Measurements from ENCODE around the gene GTF2F2. TPM values are rescaled to one million over a fixed set of nuclear protein-coding genes. Genes with fewer than 3 reads are reported as not detected.
A peak's percentile ranks its signal among the peaks of the same experiment; 100 is the strongest.
"Not testable (repeated sequence)": the region's sequence is repeated elsewhere in the genome, so short reads cannot be mapped to it uniquely, and the experiment has no call there.

The GTF2F2 gene
- total RNA-seq, 2 donors from 2014 or later = 18.7 to 20.5 TPM

- no peaks in the 10 kb centered on the region for H3K36me3 ChIP-seq
- no peaks in the 10 kb centered on the region for H3K9me3 ChIP-seq
- H3K9ac ChIP-seq (ENCODE audit: low read depth in 2 of 2, low read length in 2 of 2) = peak overlapping the region in 1 of 2 donors; percentile 34
- no peak overlapping the region for H3K4me3 ChIP-seq
- H3K4me1 ChIP-seq = peaks cover 7% of the 10 kb centered on the region
- peak overlapping the region; percentile 58 for H3K27ac ChIP-seq
- TF ChIP-seq CTCF (IDR thresholded peaks at IDR 0.05) = no peak
- no peaks in the 10 kb centered on the region for H3K27me3 ChIP-seq
- intact Hi-C loops (cut with DNase I) = no loop called here
- DNase-seq = no peak
Observed at GRCh38 chr13:45242070-45242469, 121.8 kb downstream of the GTF2F2 start.

- peaks cover 7% of the 10 kb centered on the region for H3K4me1 ChIP-seq
- peak overlapping the region; percentile 58 for H3K27ac ChIP-seq
- peak overlapping the region in 1 of 2 donors; percentile 34 for H3K9ac ChIP-seq (ENCODE audit: low read depth in 2 of 2, low read length in 2 of 2)
- H3K9me3 ChIP-seq = no peaks in the 10 kb centered on the region
- no peak for DNase-seq
- no peaks in the 10 kb centered on the region for H3K27me3 ChIP-seq
- intact Hi-C loops (cut with DNase I) = no loop called here
- H3K4me3 ChIP-seq = no peak overlapping the region
- no peaks in the 10 kb centered on the region for H3K36me3 ChIP-seq
- TF ChIP-seq CTCF (IDR thresholded peaks at IDR 0.05) = no peak
Observed at GRCh38 chr13:45242524-45242923, 122.2 kb downstream of the GTF2F2 start.

- intact Hi-C loops (cut with DNase I) = no loop called here
- peaks cover 7% of the 10 kb centered on the region for H3K4me1 ChIP-seq
- peak overlapping the region; percentile 58 for H3K27ac ChIP-seq
- H3K9ac ChIP-seq (ENCODE audit: low read depth in 2 of 2, low read length in 2 of 2) = peak overlapping the region in 1 of 2 donors; percentile 51
- no peaks in the 10 kb centered on the region for H3K27me3 ChIP-seq
- H3K4me3 ChIP-seq = no peak overlapping the region
- no peaks in the 10 kb centered on the region for H3K36me3 ChIP-seq
- H3K9me3 ChIP-seq = no peaks in the 10 kb centered on the region
- TF ChIP-seq CTCF (IDR thresholded peaks at IDR 0.05) = no peak
- DNase-seq = peak; percentile 89
Observed at GRCh38 chr13:45243077-45243476, 122.8 kb downstream of the GTF2F2 start.

GRCh38 chr13:45244736-45245135 is 124.4 kb downstream of the GTF2F2 start:
- DNase-seq; H3K27me3 ChIP-seq; H3K4me3 ChIP-seq; H3K27ac ChIP-seq; intact Hi-C loops (cut with DNase I); H3K4me1 ChIP-seq; H3K9me3 ChIP-seq; H3K36me3 ChIP-seq; H3K9ac ChIP-seq (ENCODE audit: low read depth in 2 of 2, low read length in 2 of 2): not testable (repeated sequence)

GRCh38 chr13:45249662-45250061 is 129.4 kb downstream of the GTF2F2 start:
- no peaks in the 10 kb centered on the region for H3K36me3 ChIP-seq
- no peak overlapping the region for H3K9ac ChIP-seq (ENCODE audit: low read depth in 2 of 2, low read length in 2 of 2)
- no peak for DNase-seq
- H3K4me3 ChIP-seq = no peak overlapping the region
- H3K4me1 ChIP-seq = no peaks in the 10 kb centered on the region
- no peaks in the 10 kb centered on the region for H3K9me3 ChIP-seq
- intact Hi-C loops (cut with DNase I) = no loop called here
- TF ChIP-seq CTCF (IDR thresholded peaks at IDR 0.05) = no peak
- H3K27me3 ChIP-seq = no peaks in the 10 kb centered on the region
- no peak overlapping the region for H3K27ac ChIP-seq

- no peaks in the 10 kb centered on the region for H3K27me3 ChIP-seq
- no peak for TF ChIP-seq CTCF (IDR thresholded peaks at IDR 0.05)
- no peak for DNase-seq
- peak overlapping the region; percentile 72 for H3K27ac ChIP-seq
- H3K36me3 ChIP-seq = no peaks in the 10 kb centered on the region
- no peaks in the 10 kb centered on the region for H3K4me1 ChIP-seq
- H3K9me3 ChIP-seq = no peaks in the 10 kb centered on the region
- H3K9ac ChIP-seq (ENCODE audit: low read depth in 2 of 2, low read length in 2 of 2) = peak overlapping the region in 1 of 2 donors; percentile 9
- intact Hi-C loops (cut with DNase I) = no loop called here
- no peak overlapping the region for H3K4me3 ChIP-seq
Observed at GRCh38 chr13:45254396-45254795, 134.1 kb downstream of the GTF2F2 start.

Measured in colonic mucosa (tissue), 4 donors.